Progenitor cell of endocrine pancreas (in vitro differentiated cells): Measurements from ENCODE around the gene SPEF1. TPM values are rescaled to one million over a fixed set of nuclear protein-coding genes. Genes with fewer than 3 reads are reported as not detected.

ENCODE experiments used
- DNase-seq: peaks from one replicate; pipeline ENCODE4 v3.0.0; 2021; ENCODE audit warnings: low spot score; ENCODE audit not compliant: unreplicated experiment
- H3K27ac Mint-ChIP-seq: 2 replicates; pipeline ENCODE4 v1.8.0; 2021; ENCODE audit warnings: mild to moderate bottlenecking, moderate library complexity, mixed read lengths
- H3K27me3 Mint-ChIP-seq: 2 replicates; pipeline ENCODE4 v1.8.0; 2021; ENCODE audit warnings: mixed read lengths
- H3K36me3 Mint-ChIP-seq: 2 replicates; pipeline ENCODE4 v1.8.0; 2022; ENCODE audit warnings: mixed read lengths; ENCODE audit not compliant: insufficient read depth
- H3K4me1 Mint-ChIP-seq: 2 replicates; pipeline ENCODE4 v1.8.0; 2021; ENCODE audit warnings: low read depth, mixed read lengths
- H3K4me3 Mint-ChIP-seq: 2 replicates; pipeline ENCODE4 v1.8.0; 2021; ENCODE audit warnings: low read depth, mild to moderate bottlenecking, moderate library complexity, mixed read lengths
- H3K9me3 Mint-ChIP-seq: 2 replicates; pipeline ENCODE4 v1.8.0; 2021; ENCODE audit warnings: low read depth, mixed read lengths
- CTCF ChIP-seq: fragments of 200-600 bp; sonication (generic); IDR thresholded peaks from one replicate; pipeline ENCODE4 v1.5.0; 2021; ENCODE audit warnings: antibody characterized with exemption, mild to moderate bottlenecking; ENCODE audit not compliant: unreplicated experiment
- total RNA-seq: library from RNA; stranded (reverse); gene quantifications from 2 replicates; pipeline ENCODE4 v1.2.1, GENCODE V29; 2021

SPEF1 gene
- total RNA-seq, 1 donor from 2014 or later: 1.9 TPM

- Mint-ChIP-seq H3K27ac (no peak overlapping the region), H3K9me3 (no peaks in the 10 kb centered on the region), H3K4me3 (peak overlapping the region; percentile 74), H3K4me1 (peaks cover 35% of the 10 kb centered on the region), H3K27me3 (no peaks in the 10 kb centered on the region), H3K36me3 (peaks cover 5% of the 10 kb centered on the region)
- no peak for TF ChIP-seq CTCF
- no peak for DNase-seq
Observed at GRCh38 chr20:3797592-3798372, 16.5 kb upstream of the SPEF1 start.

- TF ChIP-seq CTCF: no peak
- H3K9me3 Mint-ChIP-seq: no peaks in the 10 kb centered on the region
- no peaks in the 10 kb centered on the region for H3K36me3 Mint-ChIP-seq
- H3K27me3 Mint-ChIP-seq: no peaks in the 10 kb centered on the region
- H3K27ac Mint-ChIP-seq: no peak overlapping the region
- H3K4me3 Mint-ChIP-seq: peak overlapping the region; percentile 74
- H3K4me1 Mint-ChIP-seq: peaks cover 35% of the 10 kb centered on the region
- no peak for DNase-seq
Observed at GRCh38 chr20:3797226-3797545, 15.9 kb upstream of the SPEF1 start.

- no peak overlapping the region for H3K27ac Mint-ChIP-seq
- H3K36me3 Mint-ChIP-seq: no peaks in the 10 kb centered on the region
- peaks cover 35% of the 10 kb centered on the region for H3K4me1 Mint-ChIP-seq
- peak overlapping the region; percentile 74 for H3K4me3 Mint-ChIP-seq
- no peaks in the 10 kb centered on the region for H3K27me3 Mint-ChIP-seq
- no peak for DNase-seq
- H3K9me3 Mint-ChIP-seq: no peaks in the 10 kb centered on the region
- TF ChIP-seq CTCF: no peak
Observed at GRCh38 chr20:3796477-3797225, 15.4 kb upstream of the SPEF1 start.

- H3K36me3 Mint-ChIP-seq: no peaks in the 10 kb centered on the region
Observed at GRCh38 chr20:3795511-3796468, 14.5 kb upstream of the SPEF1 start, which contains the start of gene CDC25B. CDC25B (plus strand) TSS chr20:3796310; CDS start chr20:3796532, 222 bp downstream.

More at GRCh38 chr20:3795511-3796468, 14.5 kb upstream of the SPEF1 start, which contains the start of gene CDC25B:
- Mint-ChIP-seq H3K27ac (peak within 1 kb of the TSS; percentile 93), H3K4me3 (peak within 1 kb of the TSS; percentile 84), H3K27me3 (no peaks in the 10 kb centered on the region), H3K9me3 (no peaks in the 10 kb centered on the region), H3K4me1 (peaks cover 35% of the 10 kb centered on the region)
- peak; percentile 54 for TF ChIP-seq CTCF
- DNase-seq: peak; percentile 75
